PFSK-1 (cell line): ENCODE results near the gene ANKRD52.

ENCODE experiments used
- FOXP2 ChIP-seq: optimal IDR thresholded peaks from 2 replicates; pipeline ENCODE3; 2011; ENCODE audit warnings: borderline replicate concordance, control low read depth, inconsistent platforms; ENCODE audit not compliant: insufficient read depth; ENCODE audit errors: extremely low read length, extremely low read depth
- POLR2AphosphoS5 ChIP-seq: IDR thresholded peaks from 2 replicates; pipeline ENCODE4 v1.6.1; 2012; ENCODE audit warnings: low read depth, mild to moderate bottlenecking, control low read depth, low read length, moderate library complexity
- REST ChIP-seq, 2 experiments: IDR thresholded peaks; 2 replicates each; pipeline versions ENCODE4 v1.6.1 to v1.8.0; 2011 to 2012; ENCODE audit warnings: low read depth in 2 of 2, low read length in 2 of 2, control low read depth in 1 of 2, inconsistent platforms in 1 of 2, mild to moderate bottlenecking in 1 of 2, moderate library complexity in 1 of 2; ENCODE audit not compliant: insufficient read depth in 1 of 2
- SIN3A ChIP-seq: IDR thresholded peaks from 2 replicates; pipeline ENCODE4 v1.6.1; 2012; ENCODE audit warnings: mild to moderate bottlenecking, low read length, moderate library complexity, borderline replicate concordance; ENCODE audit not compliant: insufficient read depth
- TAF1 ChIP-seq: IDR thresholded peaks from 2 replicates; pipeline ENCODE4 v1.6.1; 2012; ENCODE audit warnings: low read length, control low read depth, borderline replicate concordance; ENCODE audit not compliant: insufficient read depth

GRCh38 chr12:56221757-56222530 lies 36.2 kb downstream of the ANKRD52 start, which contains the start of gene RNF41:
- TF ChIP-seq REST (IDR thresholded peaks at IDR 0.05; ENCODE audit: insufficient read depth in 1 of 2, low read depth in 2 of 2, low read length in 2 of 2), result peak in 1 of 2 experiments; percentile 47; a peak in 1 of 4 replicates
- peak; percentile 94 for TF ChIP-seq POLR2AphosphoS5
- TF ChIP-seq FOXP2, result peak; percentile 46
- TF ChIP-seq TAF1, result peak; percentile 89
- TF ChIP-seq SIN3A, result no peak
